ENCODE measurements around the gene PKMYT1.

PKMYT1 gene

GRCh38 chr16:3001316-3001715 lies 21.1 kb upstream of the PKMYT1 start:
- Histone ChIP-seq H3K27me3 (ENCODE audit: insufficient read depth, poor library complexity, severe bottlenecking) (no peaks in the 10 kb centered on the region), H3K4me3 (replicated peaks; ENCODE audit: insufficient read depth, low read length) (no peak overlapping the region), H3K27ac (replicated peaks) (no peak overlapping the region)
- no peak for TF ChIP-seq SPI1 (IDR thresholded peaks at IDR 0.05; ENCODE audit: borderline replicate concordance, low read depth)
- no peak for TF ChIP-seq GABPA (IDR thresholded peaks at IDR 0.05; ENCODE audit: low read depth)
- no peak for TF ChIP-seq REST (IDR thresholded peaks at IDR 0.05; ENCODE audit: insufficient replicate concordance, low read depth)
- no peak for TF ChIP-seq CTCF (IDR thresholded peaks at IDR 0.05; ENCODE audit: insufficient read depth, low read length)
- TF ChIP-seq POLR2AphosphoS5 (IDR thresholded peaks at IDR 0.05; ENCODE audit: low read depth), result no peak
- DNase-seq (ENCODE audit: low read depth in 1 of 2, low spot score in 1 of 2), result no peak

DNA sequence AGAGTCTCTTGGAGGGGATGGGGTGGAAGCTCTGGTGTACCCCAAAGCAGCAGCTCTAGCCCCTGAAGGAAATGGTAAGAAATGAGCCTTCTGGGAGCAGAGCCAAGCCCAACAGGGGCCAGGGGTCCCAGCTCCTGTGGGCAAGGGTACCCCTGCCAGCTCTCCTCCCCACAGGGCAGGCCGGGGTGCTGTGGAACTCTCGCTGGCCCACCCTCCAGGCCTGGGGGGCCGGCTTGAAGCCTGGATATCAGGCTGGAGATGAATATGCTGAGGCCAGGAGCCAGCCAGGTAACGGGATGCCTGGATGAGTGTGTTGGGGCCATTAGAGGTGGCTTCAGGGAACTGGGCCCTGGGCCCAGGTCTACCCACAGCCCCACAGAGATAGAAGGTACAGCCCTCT lies 20.3 kb upstream of the PKMYT1 start:
- TF ChIP-seq GABPA (IDR thresholded peaks at IDR 0.05; ENCODE audit: low read depth) (no peak), REST (IDR thresholded peaks at IDR 0.05; ENCODE audit: insufficient replicate concordance, low read depth) (no peak), CTCF (IDR thresholded peaks at IDR 0.05; ENCODE audit: insufficient read depth, low read length) (no peak), POLR2AphosphoS5 (IDR thresholded peaks at IDR 0.05; ENCODE audit: low read depth) (no peak), SPI1 (IDR thresholded peaks at IDR 0.05; ENCODE audit: borderline replicate concordance, low read depth) (no peak)
- no peak overlapping the region for H3K27ac ChIP-seq (replicated peaks)
- no peak overlapping the region for H3K4me3 ChIP-seq (replicated peaks; ENCODE audit: insufficient read depth, low read length)
- H3K27me3 ChIP-seq (ENCODE audit: insufficient read depth, poor library complexity, severe bottlenecking), result no peaks in the 10 kb centered on the region
- DNase-seq (ENCODE audit: low read depth in 1 of 2, low spot score in 1 of 2), result no peak

DNA sequence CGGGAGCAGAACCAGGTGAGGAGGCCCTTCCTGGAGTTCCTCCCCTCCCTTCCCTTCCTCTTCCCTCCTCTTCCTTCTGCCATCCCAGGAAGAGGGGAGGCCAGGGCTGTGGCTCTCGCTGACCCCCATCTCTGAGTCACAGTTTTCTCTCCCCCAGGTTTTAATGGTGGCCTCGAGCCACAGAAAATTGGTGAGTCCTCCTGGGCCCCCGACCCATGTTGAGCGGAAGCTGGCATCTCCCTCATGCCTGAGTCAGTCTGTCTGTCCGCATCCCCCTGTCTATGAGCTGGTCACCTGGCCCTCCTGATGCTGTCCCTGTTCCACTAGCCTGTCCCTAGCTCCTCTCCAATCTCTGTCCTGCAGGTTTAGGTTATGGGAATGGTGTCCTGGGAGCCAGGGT lies 19.7 kb upstream of the PKMYT1 start:
- DNase-seq (ENCODE audit: low read depth in 1 of 2, low spot score in 1 of 2), result no peak
- Histone ChIP-seq H3K4me3 (replicated peaks; ENCODE audit: insufficient read depth, low read length) (no peak overlapping the region), H3K27ac (replicated peaks) (no peak overlapping the region), H3K27me3 (ENCODE audit: insufficient read depth, poor library complexity, severe bottlenecking) (no peaks in the 10 kb centered on the region)
- TF ChIP-seq REST (IDR thresholded peaks at IDR 0.05; ENCODE audit: insufficient replicate concordance, low read depth), result no peak
- no peak for TF ChIP-seq GABPA (IDR thresholded peaks at IDR 0.05; ENCODE audit: low read depth)
- TF ChIP-seq SPI1 (IDR thresholded peaks at IDR 0.05; ENCODE audit: borderline replicate concordance, low read depth), result no peak
- no peak for TF ChIP-seq CTCF (IDR thresholded peaks at IDR 0.05; ENCODE audit: insufficient read depth, low read length)
- no peak for TF ChIP-seq POLR2AphosphoS5 (IDR thresholded peaks at IDR 0.05; ENCODE audit: low read depth)

Measured in HL-60 (cell line).